ENCODE data around the gene TRAPPC14. TPM values are rescaled to one million over a fixed set of nuclear protein-coding genes. Genes with fewer than 3 reads are reported as not detected.

Gene TRAPPC14
- total RNA-seq, 4 donors from 2014 or later = 11.1 to 21.1 (median 11.8) TPM

DNA sequence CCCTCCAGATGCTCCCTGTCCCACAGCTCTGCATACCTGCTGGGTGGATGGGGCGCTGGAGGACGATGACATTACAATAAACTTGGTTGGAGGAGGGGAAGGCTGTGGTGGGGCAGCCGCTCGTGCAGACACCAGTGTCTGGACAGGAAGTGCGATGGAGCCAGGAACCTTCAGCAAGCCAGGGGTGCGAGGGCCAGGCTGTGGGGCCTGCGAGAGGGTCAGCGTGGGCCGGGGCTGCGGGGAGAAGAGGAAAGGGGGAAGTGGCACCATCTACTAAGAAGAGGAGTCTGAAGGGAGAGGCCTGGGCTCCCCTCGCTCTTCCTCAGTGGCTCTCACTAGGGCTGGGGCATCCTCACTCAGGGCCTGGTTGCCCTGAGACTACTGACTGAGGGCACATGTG is 50.6 kb downstream of the TRAPPC14 start:
- no peak overlapping the region for H3K27ac ChIP-seq
- no peaks in the 10 kb centered on the region for H3K27me3 ChIP-seq
- no peaks in the 10 kb centered on the region for H3K9me3 ChIP-seq
- H3K4me3 ChIP-seq (replicated peaks in 1 of 3) = no peak overlapping the region
- no peaks in the 10 kb centered on the region for H3K4me1 ChIP-seq
- intact Hi-C loops (cut with DNase I) = no loop called here
- TF ChIP-seq POLR2A (IDR thresholded peaks at IDR 0.05) = no peak
- TF ChIP-seq, protein P1, sequence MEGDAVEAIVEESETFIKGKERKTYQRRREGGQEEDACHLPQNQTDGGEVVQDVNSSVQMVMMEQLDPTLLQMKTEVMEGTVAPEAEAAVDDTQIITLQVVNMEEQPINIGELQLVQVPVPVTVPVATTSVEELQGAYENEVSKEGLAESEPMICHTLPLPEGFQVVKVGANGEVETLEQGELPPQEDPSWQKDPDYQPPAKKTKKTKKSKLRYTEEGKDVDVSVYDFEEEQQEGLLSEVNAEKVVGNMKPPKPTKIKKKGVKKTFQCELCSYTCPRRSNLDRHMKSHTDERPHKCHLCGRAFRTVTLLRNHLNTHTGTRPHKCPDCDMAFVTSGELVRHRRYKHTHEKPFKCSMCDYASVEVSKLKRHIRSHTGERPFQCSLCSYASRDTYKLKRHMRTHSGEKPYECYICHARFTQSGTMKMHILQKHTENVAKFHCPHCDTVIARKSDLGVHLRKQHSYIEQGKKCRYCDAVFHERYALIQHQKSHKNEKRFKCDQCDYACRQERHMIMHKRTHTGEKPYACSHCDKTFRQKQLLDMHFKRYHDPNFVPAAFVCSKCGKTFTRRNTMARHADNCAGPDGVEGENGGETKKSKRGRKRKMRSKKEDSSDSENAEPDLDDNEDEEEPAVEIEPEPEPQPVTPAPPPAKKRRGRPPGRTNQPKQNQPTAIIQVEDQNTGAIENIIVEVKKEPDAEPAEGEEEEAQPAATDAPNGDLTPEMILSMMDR (IDR thresholded peaks at IDR 0.05) = no peak
- 85 to 91% methylated on average over 11 of the region's 11 CpGs for whole genome bisulfite sequencing, 2 donors
- no peak for DNase-seq
- H3K36me3 ChIP-seq = peaks cover 27 to 50% of the 10 kb centered on the region in 2 donors

GRCh38 chr7:100107125-100107737 is 51.3 kb downstream of the TRAPPC14 start:
- H3K4me3 ChIP-seq (replicated peaks in 1 of 3) = no peak overlapping the region
- no peaks in the 10 kb centered on the region for H3K27me3 ChIP-seq
- H3K27ac ChIP-seq = no peak overlapping the region
- no peaks in the 10 kb centered on the region for H3K9me3 ChIP-seq
- WGBS, 2 donors = 87 to 90% methylated on average over 15 to 25 of the region's 25 CpGs
- no peak for DNase-seq
- H3K4me1 ChIP-seq = peaks cover 4 to 5% of the 10 kb centered on the region in 2 donors
- no peak for TF ChIP-seq POLR2A (IDR thresholded peaks at IDR 0.05)
- TF ChIP-seq, protein P1 (IDR thresholded peaks at IDR 0.05) = no peak
- intact Hi-C loops (cut with DNase I) = no loop called here
- H3K36me3 ChIP-seq = peaks cover 27 to 44% of the 10 kb centered on the region in 2 donors

DNA sequence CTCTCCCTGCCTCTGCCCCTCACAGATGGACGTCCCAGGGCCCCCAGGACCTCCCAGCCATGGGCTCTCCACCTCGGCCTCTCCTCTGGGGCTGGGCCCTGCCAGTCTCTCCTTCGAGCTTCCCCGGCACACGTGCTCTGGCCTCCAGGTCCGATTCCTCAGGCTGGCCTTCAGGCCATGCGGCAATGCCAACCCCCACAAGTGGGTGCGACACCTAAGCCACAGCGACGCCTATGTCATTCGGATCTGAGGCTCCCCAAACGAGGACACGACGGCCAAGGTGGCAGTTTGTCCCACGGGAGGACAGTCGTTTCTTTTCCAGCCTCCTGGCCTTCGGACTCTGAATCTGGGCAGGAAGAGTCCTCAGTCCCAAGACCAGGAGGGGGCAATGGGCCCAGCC is 51.9 kb downstream of the TRAPPC14 start:
- Histone ChIP-seq H3K27ac (no peak overlapping the region), H3K4me3 (replicated peaks in 1 of 3) (no peak overlapping the region), H3K27me3 (no peaks in the 10 kb centered on the region), H3K36me3 (peaks cover 22 to 38% of the 10 kb centered on the region in 2 donors), H3K4me1 (peaks cover 4 to 7% of the 10 kb centered on the region in 2 donors), H3K9me3 (no peaks in the 10 kb centered on the region)
- no peak for DNase-seq
- intact Hi-C loops (cut with DNase I) = no loop called here
- TF ChIP-seq, protein P1 (IDR thresholded peaks at IDR 0.05) = no peak
- no peak for TF ChIP-seq POLR2A (IDR thresholded peaks at IDR 0.05)
- WGBS, 2 donors = 86 to 89% methylated on average over 16 to 17 of the region's 17 CpGs

GRCh38 chr7:100105534-100105933 is 53.0 kb downstream of the TRAPPC14 start:
- Histone ChIP-seq H3K27ac (no peak overlapping the region), H3K4me1 (peaks cover 7% of the 10 kb centered on the region in 2 donors), H3K9me3 (no peaks in the 10 kb centered on the region), H3K4me3 (replicated peaks in 1 of 3) (no peak overlapping the region), H3K27me3 (no peaks in the 10 kb centered on the region), H3K36me3 (peaks cover 14 to 35% of the 10 kb centered on the region in 2 donors)
- WGBS, 2 donors = 97 to 100% methylated on average over 4 of the region's 4 CpGs
- intact Hi-C loops (cut with DNase I) = no loop called here
- no peak for DNase-seq
- TF ChIP-seq, protein P1 (IDR thresholded peaks at IDR 0.05) = no peak
- no peak for TF ChIP-seq POLR2A (IDR thresholded peaks at IDR 0.05)

Small RNA genes lying within 50 kb of the gene (microRNA-seq; reads per million reads assigned to microRNA genes)
- gene MIR4658 = not detected

Other genes with a start within 250 kb of the TRAPPC14 start
- gene TRIM4, start 239.2 kb downstream of the TRAPPC14 start, total RNA-seq = 10 to 100 TPM; 39.7 to 78.1 (median 59.3) TPM
- gene GJC3, start 229.1 kb downstream of the TRAPPC14 start, total RNA-seq = not detected
- gene AZGP1, start 182.7 kb downstream of the TRAPPC14 start, total RNA-seq = 1 to 10 TPM in 3 of 4 donors, not detected in 1; 1.6 to 3.5 (median 3.1) TPM
- 10 to 100 TPM; 34.0 to 41.4 (median 35.3) TPM for gene ZKSCAN1, start 143.1 kb downstream of the TRAPPC14 start, total RNA-seq
- gene ZSCAN21, start 108.9 kb downstream of the TRAPPC14 start, total RNA-seq = 10 to 100 TPM; 14.0 to 23.8 (median 19.2) TPM
- gene ZNF3, start 77.0 kb downstream of the TRAPPC14 start, total RNA-seq = 10 to 100 TPM; 31.4 to 42.3 (median 36.1) TPM
- 10 to 100 TPM; 32.5 to 71.5 (median 39.9) TPM for gene COPS6, start 69.8 kb downstream of the TRAPPC14 start, total RNA-seq
- 10 to 100 TPM; 16.6 to 51.3 (median 26.5) TPM for gene MCM7, start 57.3 kb downstream of the TRAPPC14 start, total RNA-seq
- gene AP4M1, start 57.1 kb downstream of the TRAPPC14 start, total RNA-seq = 10 to 100 TPM in 3 of 4 donors, 1 to 10 TPM in 1; 9.1 to 26.6 (median 19.4) TPM
- 100 to 1,000 TPM in 1 of 4 donors, 10 to 100 TPM in 3; 50.3 to 104 (median 85.2) TPM for gene TAF6, start 39.4 kb downstream of the TRAPPC14 start, total RNA-seq
- gene CNPY4, start 39.1 kb downstream of the TRAPPC14 start, total RNA-seq = 10 to 100 TPM in 3 of 4 donors, 1 to 10 TPM in 1; 4.1 to 14.5 (median 13.1) TPM
- 10 to 100 TPM in 1 of 4 donors, 1 to 10 TPM in 3; 3.0 to 12.5 (median 6.1) TPM for gene MBLAC1, start 31.8 kb downstream of the TRAPPC14 start, total RNA-seq
- 100 to 1,000 TPM in 3 of 4 donors, 10 to 100 TPM in 1; 69.7 to 264 (median 204) TPM for gene LAMTOR4, start 9.8 kb downstream of the TRAPPC14 start, total RNA-seq
- 1 to 10 TPM in 2 of 4 donors, under 1 TPM in 2; 0.67 to 1.7 (median 1.1) TPM for gene GAL3ST4, start 9.9 kb upstream of the TRAPPC14 start, total RNA-seq
- gene GPC2, start 18.7 kb upstream of the TRAPPC14 start, total RNA-seq = 1 to 10 TPM in 1 of 4 donors, not detected in 3; 1.3 TPM
- 1 to 10 TPM in 2 of 4 donors, under 1 TPM in 1, not detected in 1; 0.34 to 2.7 (median 1.5) TPM for gene STAG3, start 19.2 kb upstream of the TRAPPC14 start, total RNA-seq
- gene PVRIG, start 61.2 kb upstream of the TRAPPC14 start, total RNA-seq = 1 to 10 TPM in 1 of 4 donors, under 1 TPM in 1, not detected in 2; 0.42 to 2.6 TPM
- not detected for gene SPDYE3, start 149.0 kb upstream of the TRAPPC14 start, total RNA-seq
- 10 to 100 TPM; 60.9 to 86.5 (median 73.9) TPM for gene PILRB, start 199.4 kb upstream of the TRAPPC14 start, total RNA-seq
- gene PILRA, start 214.8 kb upstream of the TRAPPC14 start, total RNA-seq = 1 to 10 TPM; 2.4 to 6.4 (median 4.4) TPM

Measured in thyroid gland (tissue), 4 donors.